ENCODE measurements around the gene DLX2.
A peak's percentile ranks its signal among the peaks of the same experiment; 100 is the strongest.

DLX2 gene

DNA sequence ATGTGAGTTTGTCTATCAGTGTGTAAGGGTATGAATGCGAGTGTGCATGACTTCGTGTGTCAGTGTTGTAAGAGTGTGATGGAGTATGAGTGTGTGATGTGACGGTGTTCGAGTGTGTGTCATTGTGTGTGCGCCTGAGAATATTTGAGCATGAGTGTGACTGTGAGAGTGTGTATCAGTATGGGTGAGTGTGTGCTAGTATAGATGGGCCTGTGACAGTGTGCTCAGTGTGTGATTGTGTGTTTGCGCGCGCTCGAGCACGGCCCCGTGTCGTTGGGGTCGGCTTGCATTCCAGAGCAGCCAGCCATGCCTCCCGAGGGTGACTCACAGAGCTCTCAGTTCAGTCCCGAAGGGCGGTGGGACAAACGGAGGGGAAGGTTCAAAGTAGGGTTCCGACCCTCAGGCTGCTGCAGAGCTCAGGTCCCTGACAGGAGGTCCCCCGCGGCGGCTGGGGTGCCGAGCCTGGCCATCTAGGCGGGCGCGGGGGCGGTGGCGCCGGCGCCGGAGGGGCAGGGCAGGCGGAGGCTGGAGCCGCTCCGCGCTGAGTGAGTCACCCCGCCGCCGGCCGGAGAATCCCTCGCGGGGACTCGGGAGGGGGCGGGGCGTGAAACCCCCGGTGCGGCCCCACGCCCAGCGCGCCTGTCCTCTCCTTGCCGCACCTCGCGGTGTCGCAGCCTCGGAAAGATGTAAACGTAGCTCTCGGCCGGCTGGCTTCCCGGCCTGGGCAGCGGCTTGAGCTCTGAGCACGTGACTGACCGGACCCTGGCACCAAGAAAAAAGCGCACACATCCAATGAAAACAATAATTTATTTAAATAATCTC lies 3.8 kb downstream of the DLX2 start:
- no peak overlapping the region for H3K9ac ChIP-seq
- H3K79me2 ChIP-seq (ENCODE audit: insufficient read depth, low read depth): no peaks in the 10 kb centered on the region
- peak overlapping the region; percentile 47; the same call in 1 of the 2 replicates for H3K4me2 ChIP-seq
- peaks cover 92% of the 10 kb centered on the region for H3K27me3 ChIP-seq (ENCODE audit: insufficient read depth, low read depth)
- no peak overlapping the region for H3K4me3 ChIP-seq (IDR thresholded peaks at IDR 0.05; ENCODE audit: insufficient read depth, low read depth, low read length)
- H3K27ac ChIP-seq: no peak overlapping the region
- no peaks in the 10 kb centered on the region for H3K36me3 ChIP-seq (ENCODE audit: insufficient read depth)
- H4K20me1 ChIP-seq (ENCODE audit: insufficient read depth): no peaks in the 10 kb centered on the region
- peaks cover 47% of the 10 kb centered on the region for H3K4me1 ChIP-seq (ENCODE audit: low read depth, poor library complexity, severe bottlenecking)
- TF ChIP-seq, protein P1, sequence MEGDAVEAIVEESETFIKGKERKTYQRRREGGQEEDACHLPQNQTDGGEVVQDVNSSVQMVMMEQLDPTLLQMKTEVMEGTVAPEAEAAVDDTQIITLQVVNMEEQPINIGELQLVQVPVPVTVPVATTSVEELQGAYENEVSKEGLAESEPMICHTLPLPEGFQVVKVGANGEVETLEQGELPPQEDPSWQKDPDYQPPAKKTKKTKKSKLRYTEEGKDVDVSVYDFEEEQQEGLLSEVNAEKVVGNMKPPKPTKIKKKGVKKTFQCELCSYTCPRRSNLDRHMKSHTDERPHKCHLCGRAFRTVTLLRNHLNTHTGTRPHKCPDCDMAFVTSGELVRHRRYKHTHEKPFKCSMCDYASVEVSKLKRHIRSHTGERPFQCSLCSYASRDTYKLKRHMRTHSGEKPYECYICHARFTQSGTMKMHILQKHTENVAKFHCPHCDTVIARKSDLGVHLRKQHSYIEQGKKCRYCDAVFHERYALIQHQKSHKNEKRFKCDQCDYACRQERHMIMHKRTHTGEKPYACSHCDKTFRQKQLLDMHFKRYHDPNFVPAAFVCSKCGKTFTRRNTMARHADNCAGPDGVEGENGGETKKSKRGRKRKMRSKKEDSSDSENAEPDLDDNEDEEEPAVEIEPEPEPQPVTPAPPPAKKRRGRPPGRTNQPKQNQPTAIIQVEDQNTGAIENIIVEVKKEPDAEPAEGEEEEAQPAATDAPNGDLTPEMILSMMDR (conservative IDR thresholded peaks at IDR 0.05; ENCODE audit: low read depth, low read length): no peak
- H2AFZ ChIP-seq (ENCODE audit: low read depth): no peak overlapping the region

DNA sequence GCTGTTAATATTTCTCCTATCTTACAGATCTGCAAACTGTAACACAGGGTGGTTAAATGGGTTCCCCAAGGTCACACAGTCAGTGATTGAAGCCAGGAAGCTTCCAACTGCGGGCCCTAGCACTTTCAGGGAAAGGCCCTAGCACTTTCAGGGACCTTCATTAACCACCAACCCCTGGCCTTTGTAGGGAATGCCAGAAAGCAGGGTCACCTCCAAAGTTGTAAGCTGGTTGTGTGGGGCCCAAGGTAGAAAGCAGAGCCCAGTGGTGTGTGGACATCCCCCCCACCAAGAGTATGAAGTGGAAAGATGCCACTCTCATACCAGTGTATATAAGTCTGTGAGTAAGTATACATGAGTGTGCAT lies 4.4 kb downstream of the DLX2 start:
- no peaks in the 10 kb centered on the region for H3K36me3 ChIP-seq (ENCODE audit: insufficient read depth)
- peaks cover 93% of the 10 kb centered on the region for H3K27me3 ChIP-seq (ENCODE audit: insufficient read depth, low read depth)
- H3K9ac ChIP-seq: no peak overlapping the region
- no peaks in the 10 kb centered on the region for H3K79me2 ChIP-seq (ENCODE audit: insufficient read depth, low read depth)
- no peak overlapping the region for H3K4me3 ChIP-seq (IDR thresholded peaks at IDR 0.05; ENCODE audit: insufficient read depth, low read depth, low read length)
- H3K27ac ChIP-seq: no peak overlapping the region
- H3K4me2 ChIP-seq: peak overlapping the region; percentile 79; the same call in 1 of the 2 replicates
- no peak overlapping the region for H2AFZ ChIP-seq (ENCODE audit: low read depth)
- H3K4me1 ChIP-seq (ENCODE audit: low read depth, poor library complexity, severe bottlenecking): peaks cover 44% of the 10 kb centered on the region
- TF ChIP-seq, protein P1 (conservative IDR thresholded peaks at IDR 0.05; ENCODE audit: low read depth, low read length): no peak
- no peaks in the 10 kb centered on the region for H4K20me1 ChIP-seq (ENCODE audit: insufficient read depth)

DNA sequence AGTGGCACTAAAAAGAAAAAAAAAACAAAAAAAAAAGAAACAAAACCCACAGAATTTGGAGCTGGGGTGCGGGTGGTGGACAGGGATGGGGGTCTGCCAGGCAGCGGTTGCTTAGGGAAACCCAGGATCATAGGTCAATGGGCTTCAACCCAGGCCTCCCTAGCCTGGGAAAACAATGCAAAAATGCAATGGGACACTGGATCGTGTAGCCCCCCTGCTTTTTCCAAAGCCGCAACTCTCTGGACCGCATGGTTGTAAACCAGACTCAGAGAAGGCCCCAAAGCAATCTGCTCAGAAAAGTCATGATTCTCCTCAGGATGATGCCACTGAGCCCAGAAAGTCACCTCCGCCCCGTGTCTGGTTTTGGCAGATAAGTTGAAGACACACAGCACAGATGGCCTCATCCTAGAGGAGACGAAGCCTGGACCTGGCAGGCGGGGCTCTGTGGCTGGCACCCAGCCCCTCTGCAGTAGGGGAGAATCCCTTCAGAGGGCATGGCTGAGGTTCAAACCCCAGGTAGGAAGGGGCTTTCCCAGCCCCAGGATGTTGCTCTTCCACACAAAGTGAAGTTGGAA lies 5.1 kb downstream of the DLX2 start:
- no peaks in the 10 kb centered on the region for H3K79me2 ChIP-seq (ENCODE audit: insufficient read depth, low read depth)
- TF ChIP-seq, protein P1 (conservative IDR thresholded peaks at IDR 0.05; ENCODE audit: low read depth, low read length): no peak
- H3K27ac ChIP-seq: no peak overlapping the region
- H4K20me1 ChIP-seq (ENCODE audit: insufficient read depth): no peaks in the 10 kb centered on the region
- H3K36me3 ChIP-seq (ENCODE audit: insufficient read depth): no peaks in the 10 kb centered on the region
- no peak overlapping the region for H2AFZ ChIP-seq (ENCODE audit: low read depth)
- peak overlapping the region; percentile 3 for H3K4me3 ChIP-seq (IDR thresholded peaks at IDR 0.05; ENCODE audit: insufficient read depth, low read depth, low read length)
- peaks cover 43% of the 10 kb centered on the region for H3K4me1 ChIP-seq (ENCODE audit: low read depth, poor library complexity, severe bottlenecking)
- H3K9ac ChIP-seq: no peak overlapping the region
- H3K27me3 ChIP-seq (ENCODE audit: insufficient read depth, low read depth): peaks cover 97% of the 10 kb centered on the region
- peak overlapping the region; percentile 79; the same call in 1 of the 2 replicates for H3K4me2 ChIP-seq

DNA sequence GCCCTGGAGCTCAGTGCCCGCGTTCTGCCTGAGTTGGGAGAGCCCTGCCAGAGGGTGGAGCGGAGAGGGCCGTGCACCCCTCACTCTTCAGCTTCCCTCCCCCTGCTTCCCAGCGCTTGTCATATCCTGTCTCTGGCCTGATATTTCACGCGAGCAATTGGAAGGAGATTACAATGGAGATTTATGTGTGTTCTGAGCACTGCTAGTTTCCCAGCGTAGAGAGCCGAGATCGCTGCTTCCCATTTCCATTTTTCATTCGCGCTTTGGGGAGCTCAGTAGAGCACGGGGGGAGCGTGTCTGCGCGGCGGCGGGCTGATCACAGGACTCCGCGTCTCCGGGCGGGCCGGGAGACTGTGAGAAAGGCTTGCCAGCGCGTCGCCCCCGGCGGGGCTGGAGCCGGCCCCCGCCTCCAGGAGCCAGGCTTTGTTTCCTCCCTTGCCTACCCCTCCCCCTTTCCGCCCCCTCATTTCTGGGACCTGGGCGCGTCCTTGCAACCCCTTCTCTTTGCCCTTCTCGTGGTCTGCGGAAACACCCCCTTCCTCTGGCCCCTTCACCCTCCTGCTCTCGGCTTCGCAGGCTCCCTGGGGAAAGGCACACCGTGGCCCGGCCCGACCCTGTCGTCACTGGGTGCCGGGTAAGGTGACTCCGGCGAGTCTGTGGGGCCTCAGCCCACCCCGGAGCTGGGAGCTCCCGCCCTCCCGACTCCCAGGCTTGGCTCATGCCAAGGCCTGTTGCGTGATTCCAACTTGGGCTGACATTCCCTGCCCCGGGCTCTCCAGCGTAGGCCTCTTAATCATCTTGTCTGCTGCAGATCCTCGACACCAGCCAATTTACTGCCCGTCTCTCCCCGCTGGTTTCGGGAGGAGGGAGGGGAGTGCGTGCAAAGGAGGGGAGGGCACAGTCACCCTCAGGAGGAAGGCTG lies 5.8 kb downstream of the DLX2 start:
- no peak overlapping the region for H3K9ac ChIP-seq
- peak overlapping the region; percentile 95; the same call in 1 of the 2 replicates for H2AFZ ChIP-seq (ENCODE audit: low read depth)
- peak overlapping the region; percentile 11 for H3K4me3 ChIP-seq (IDR thresholded peaks at IDR 0.05; ENCODE audit: insufficient read depth, low read depth, low read length)
- H3K36me3 ChIP-seq (ENCODE audit: insufficient read depth): no peaks in the 10 kb centered on the region
- H3K4me2 ChIP-seq: peak overlapping the region; percentile 79
- TF ChIP-seq, protein P1 (conservative IDR thresholded peaks at IDR 0.05; ENCODE audit: low read depth, low read length): no peak
- H3K4me1 ChIP-seq (ENCODE audit: low read depth, poor library complexity, severe bottlenecking): peaks cover 43% of the 10 kb centered on the region
- H3K27ac ChIP-seq: no peak overlapping the region
- no peaks in the 10 kb centered on the region for H4K20me1 ChIP-seq (ENCODE audit: insufficient read depth)
- H3K79me2 ChIP-seq (ENCODE audit: insufficient read depth, low read depth): no peaks in the 10 kb centered on the region
- H3K27me3 ChIP-seq (ENCODE audit: insufficient read depth, low read depth): peaks cover 97% of the 10 kb centered on the region

Data from KMS-11 (cell line).